ENCODE measurements around the gene IL18BP. TPM values are rescaled to one million over a fixed set of nuclear protein-coding genes. Genes with fewer than 3 reads are reported as not detected.

The IL18BP gene
- total RNA-seq, result 18.4 to 20.9 TPM (median 18.6 TPM) in 3 replicates

DNA sequence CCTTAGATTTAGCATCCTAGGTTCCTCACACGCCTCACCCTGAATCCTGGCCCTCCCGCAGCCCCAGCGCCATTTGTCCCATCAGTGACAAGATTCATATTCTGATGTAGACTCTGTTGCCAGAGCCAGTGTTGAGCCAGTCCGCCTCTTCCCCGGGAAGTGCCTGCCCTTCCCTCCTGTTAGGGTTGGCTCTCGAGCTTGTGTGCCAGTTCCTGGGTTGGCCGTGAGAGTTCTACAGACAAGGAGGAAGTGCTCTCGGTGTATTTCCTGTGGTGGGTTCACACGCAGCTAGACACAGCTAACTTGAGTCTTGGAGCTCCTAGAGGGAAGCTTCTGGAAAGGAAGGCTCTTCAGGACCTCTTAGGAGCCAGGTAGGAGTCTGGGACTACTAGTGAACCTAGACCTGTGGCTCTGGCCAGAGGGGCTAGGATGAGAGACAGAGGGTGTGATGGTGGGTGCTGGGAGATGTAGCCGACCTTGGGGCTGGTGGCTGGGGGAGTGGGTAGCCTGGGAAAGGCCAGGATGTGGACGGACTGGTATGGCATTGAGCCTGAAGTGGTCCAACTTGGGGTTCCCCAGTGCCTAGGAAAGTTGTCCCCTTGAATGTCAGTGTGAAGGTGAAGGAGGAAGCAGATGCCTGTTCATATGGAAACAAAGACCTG, at the start of gene IL18BP:
IL18BP (plus strand) TSS at position 261 of the 662 bp plus-strand sequence. CDS start 1,076 bp downstream, outside the sequence.
- no peaks in the 10 kb centered on the region for H3K27me3 Mint-ChIP-seq (ENCODE audit: low read depth)
- DNase-seq (ENCODE audit: low spot score in 2 of 2, unreplicated experiment in 2 of 2), result no peak
- H3K36me3 Mint-ChIP-seq, result peaks cover 8% of the 10 kb centered on the region
- peak within 1 kb of the TSS; percentile 40 for H3K27ac Mint-ChIP-seq
- peaks cover 15% of the 10 kb centered on the region for H3K4me1 Mint-ChIP-seq
- TF ChIP-seq, protein P1, sequence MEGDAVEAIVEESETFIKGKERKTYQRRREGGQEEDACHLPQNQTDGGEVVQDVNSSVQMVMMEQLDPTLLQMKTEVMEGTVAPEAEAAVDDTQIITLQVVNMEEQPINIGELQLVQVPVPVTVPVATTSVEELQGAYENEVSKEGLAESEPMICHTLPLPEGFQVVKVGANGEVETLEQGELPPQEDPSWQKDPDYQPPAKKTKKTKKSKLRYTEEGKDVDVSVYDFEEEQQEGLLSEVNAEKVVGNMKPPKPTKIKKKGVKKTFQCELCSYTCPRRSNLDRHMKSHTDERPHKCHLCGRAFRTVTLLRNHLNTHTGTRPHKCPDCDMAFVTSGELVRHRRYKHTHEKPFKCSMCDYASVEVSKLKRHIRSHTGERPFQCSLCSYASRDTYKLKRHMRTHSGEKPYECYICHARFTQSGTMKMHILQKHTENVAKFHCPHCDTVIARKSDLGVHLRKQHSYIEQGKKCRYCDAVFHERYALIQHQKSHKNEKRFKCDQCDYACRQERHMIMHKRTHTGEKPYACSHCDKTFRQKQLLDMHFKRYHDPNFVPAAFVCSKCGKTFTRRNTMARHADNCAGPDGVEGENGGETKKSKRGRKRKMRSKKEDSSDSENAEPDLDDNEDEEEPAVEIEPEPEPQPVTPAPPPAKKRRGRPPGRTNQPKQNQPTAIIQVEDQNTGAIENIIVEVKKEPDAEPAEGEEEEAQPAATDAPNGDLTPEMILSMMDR (IDR thresholded peaks at IDR 0.05; ENCODE audit: unreplicated experiment), result no peak
- no peak within 1 kb of the TSS for H3K4me3 Mint-ChIP-seq
- H3K9me3 Mint-ChIP-seq, result no peaks in the 10 kb centered on the region

DNA sequence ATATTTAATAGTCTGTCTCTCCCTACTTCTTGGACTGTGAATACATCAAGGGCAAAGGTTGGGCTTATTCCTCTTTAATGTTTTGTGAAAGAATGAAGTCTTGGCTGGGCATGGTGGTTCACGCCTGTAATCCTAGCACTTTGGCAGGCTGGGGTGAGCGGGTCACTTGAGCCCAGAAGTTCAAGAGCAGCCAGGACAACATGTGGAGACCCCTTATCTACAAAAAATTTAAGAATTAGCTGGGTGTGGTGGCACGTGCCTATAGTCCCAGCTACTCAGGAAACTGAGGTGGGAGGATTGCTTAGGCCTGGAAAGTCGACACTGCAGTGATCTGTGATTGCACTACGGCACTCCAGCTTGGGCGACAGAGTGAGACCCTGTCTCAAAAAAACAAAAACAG, 49.7 kb upstream of the IL18BP start:
- no peak for DNase-seq (ENCODE audit: low spot score in 2 of 2, unreplicated experiment in 2 of 2)
- no peak overlapping the region for H3K4me3 Mint-ChIP-seq
- no peaks in the 10 kb centered on the region for H3K9me3 Mint-ChIP-seq
- peaks cover 9% of the 10 kb centered on the region for H3K4me1 Mint-ChIP-seq
- TF ChIP-seq, protein P1 (IDR thresholded peaks at IDR 0.05; ENCODE audit: unreplicated experiment), result no peak
- H3K36me3 Mint-ChIP-seq, result peaks cover 6% of the 10 kb centered on the region
- H3K27me3 Mint-ChIP-seq (ENCODE audit: low read depth), result no peaks in the 10 kb centered on the region
- no peak overlapping the region for H3K27ac Mint-ChIP-seq

DNA sequence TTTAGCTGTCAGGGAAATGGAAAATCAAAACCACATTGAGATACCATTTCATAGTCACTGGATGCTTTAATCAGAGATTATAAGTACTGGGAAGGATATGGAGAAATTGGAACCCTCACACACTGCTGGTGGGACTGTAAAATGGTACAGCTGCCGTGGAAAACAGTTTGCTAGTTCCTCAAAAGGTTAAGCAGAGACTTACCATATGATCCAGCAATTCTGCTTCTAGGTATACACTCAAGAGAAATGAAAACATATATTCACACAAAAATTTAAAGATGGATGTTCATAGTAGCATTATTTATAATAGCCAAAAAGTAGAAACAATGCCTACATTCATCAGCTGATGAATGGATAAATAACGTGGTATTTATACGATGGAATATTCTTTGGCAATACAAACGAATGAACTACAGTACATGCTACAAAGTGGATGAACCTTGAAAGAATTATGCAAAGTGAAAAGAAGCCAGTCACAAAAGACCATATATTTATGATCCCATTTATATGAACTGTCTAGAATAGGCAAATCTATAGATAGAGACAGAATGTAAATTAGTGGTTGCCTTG, 46.9 kb upstream of the IL18BP start:
- Mint-ChIP-seq H3K27ac (no peak overlapping the region), H3K27me3 (ENCODE audit: low read depth) (no peaks in the 10 kb centered on the region), H3K4me1 (peaks cover 9% of the 10 kb centered on the region), H3K36me3 (peaks cover 2% of the 10 kb centered on the region), H3K4me3 (no peak overlapping the region), H3K9me3 (no peaks in the 10 kb centered on the region)
- TF ChIP-seq, protein P1 (IDR thresholded peaks at IDR 0.05; ENCODE audit: unreplicated experiment), result no peak
- DNase-seq (ENCODE audit: low spot score in 2 of 2, unreplicated experiment in 2 of 2), result no peak

DNA sequence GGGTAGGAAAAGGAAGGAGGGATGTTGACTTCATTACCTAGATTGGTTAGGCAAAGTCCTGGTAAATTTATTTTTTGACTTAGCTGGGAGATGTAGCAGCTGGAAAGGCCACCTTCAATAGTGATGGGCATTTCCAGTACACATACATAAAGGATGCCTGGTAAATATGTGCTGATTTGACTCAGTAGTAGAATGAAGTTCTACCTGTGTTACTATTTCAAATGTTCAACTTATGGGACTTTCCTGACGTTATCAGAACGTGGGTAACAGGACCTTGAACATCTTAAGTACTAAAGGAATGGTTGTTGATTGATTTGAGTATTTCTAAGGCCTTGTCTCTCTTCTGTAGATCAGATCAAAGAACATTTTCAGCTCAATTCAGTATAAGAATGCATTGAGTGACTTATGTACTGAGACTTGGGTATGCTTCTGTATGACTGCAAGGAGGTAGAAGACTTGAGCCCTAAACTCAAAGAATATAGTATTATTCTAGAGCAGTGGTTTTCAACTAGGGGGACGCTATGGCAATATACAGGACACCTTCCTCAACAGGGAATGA, 42.7 kb upstream of the IL18BP start:
- Mint-ChIP-seq H3K27ac (no peak overlapping the region), H3K9me3 (peaks cover 3% of the 10 kb centered on the region), H3K4me3 (no peak overlapping the region), H3K27me3 (ENCODE audit: low read depth) (no peaks in the 10 kb centered on the region), H3K4me1 (no peaks in the 10 kb centered on the region), H3K36me3 (peaks cover 12% of the 10 kb centered on the region)
- no peak for DNase-seq (ENCODE audit: low spot score in 2 of 2, unreplicated experiment in 2 of 2)
- TF ChIP-seq, protein P1 (IDR thresholded peaks at IDR 0.05; ENCODE audit: unreplicated experiment), result no peak

DNA sequence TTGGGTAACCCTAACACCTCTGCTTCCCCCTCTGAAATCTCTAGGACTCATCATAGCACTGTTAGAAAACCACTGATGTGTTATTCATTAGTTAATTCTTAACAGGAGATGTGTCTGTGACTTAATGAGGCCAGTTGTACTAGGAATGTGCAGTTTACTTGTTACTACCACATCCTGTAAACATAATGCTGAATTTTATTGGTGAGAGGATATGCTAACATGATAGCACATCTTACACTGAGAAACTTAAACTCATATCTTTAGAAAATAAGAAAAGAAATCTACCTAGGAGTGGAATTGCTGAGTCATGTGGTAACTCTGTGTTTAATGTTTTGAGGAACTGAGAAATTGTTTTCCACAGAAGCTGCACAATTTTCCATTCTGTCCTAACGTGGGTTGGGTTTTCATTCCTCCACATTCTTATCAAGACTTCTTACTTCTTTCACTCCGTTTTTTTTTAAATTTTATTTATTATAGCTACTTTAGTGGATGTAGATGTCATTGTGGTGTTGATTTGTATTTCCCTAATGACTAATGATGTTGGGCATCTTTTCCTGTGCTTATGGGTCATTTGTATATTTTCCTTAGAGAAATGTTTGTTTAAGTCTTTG, 36.2 kb upstream of the IL18BP start:
- Mint-ChIP-seq H3K4me1 (no peaks in the 10 kb centered on the region), H3K27ac (no peak overlapping the region), H3K4me3 (no peak overlapping the region), H3K9me3 (peaks cover 6% of the 10 kb centered on the region), H3K36me3 (peaks cover 37% of the 10 kb centered on the region), H3K27me3 (ENCODE audit: low read depth) (no peaks in the 10 kb centered on the region)
- TF ChIP-seq, protein P1 (IDR thresholded peaks at IDR 0.05; ENCODE audit: unreplicated experiment), result no peak
- DNase-seq (ENCODE audit: low spot score in 2 of 2, unreplicated experiment in 2 of 2), result no peak

All from mesothelial cell of epicardium (in vitro differentiated cells).